ENCODE results near the gene WDHD1.

DNA sequence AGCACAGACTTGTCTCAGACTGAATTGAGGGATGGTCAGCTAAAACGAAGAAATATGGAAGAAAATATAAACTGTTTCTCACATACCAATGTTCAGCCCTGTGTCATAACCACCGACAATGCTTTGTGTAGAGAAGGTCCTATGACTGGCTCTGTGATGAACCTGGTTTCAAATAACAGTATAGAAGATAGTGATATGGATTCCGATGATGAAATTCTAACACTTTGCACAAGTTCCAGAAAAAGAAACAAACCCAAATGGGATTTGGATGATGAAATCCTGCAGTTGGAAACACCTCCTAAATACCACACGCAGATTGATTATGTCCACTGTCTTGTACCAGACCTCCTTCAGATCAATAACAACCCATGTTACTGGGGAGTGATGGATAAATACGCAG lies 16.6 kb upstream of the WDHD1 start:
- no peak for TF ChIP-seq POLR2A (IDR thresholded peaks at IDR 0.05)
- TF ChIP-seq, protein P1, sequence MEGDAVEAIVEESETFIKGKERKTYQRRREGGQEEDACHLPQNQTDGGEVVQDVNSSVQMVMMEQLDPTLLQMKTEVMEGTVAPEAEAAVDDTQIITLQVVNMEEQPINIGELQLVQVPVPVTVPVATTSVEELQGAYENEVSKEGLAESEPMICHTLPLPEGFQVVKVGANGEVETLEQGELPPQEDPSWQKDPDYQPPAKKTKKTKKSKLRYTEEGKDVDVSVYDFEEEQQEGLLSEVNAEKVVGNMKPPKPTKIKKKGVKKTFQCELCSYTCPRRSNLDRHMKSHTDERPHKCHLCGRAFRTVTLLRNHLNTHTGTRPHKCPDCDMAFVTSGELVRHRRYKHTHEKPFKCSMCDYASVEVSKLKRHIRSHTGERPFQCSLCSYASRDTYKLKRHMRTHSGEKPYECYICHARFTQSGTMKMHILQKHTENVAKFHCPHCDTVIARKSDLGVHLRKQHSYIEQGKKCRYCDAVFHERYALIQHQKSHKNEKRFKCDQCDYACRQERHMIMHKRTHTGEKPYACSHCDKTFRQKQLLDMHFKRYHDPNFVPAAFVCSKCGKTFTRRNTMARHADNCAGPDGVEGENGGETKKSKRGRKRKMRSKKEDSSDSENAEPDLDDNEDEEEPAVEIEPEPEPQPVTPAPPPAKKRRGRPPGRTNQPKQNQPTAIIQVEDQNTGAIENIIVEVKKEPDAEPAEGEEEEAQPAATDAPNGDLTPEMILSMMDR (IDR thresholded peaks at IDR 0.05 in 8 of 11, conservative IDR thresholded peaks at IDR 0.05 in 3 of 11) = no peak
- no peak for TF ChIP-seq POLR2AphosphoS5 (IDR thresholded peaks at IDR 0.05)
